H1 (cell line): ENCODE data around the gene AP5S1. TPM values are rescaled to one million over a fixed set of nuclear protein-coding genes. Genes with fewer than 3 reads are reported as not detected.
A peak's percentile ranks its signal among the peaks of the same experiment; 100 is the strongest.

ENCODE experiments used
- BCL11A ChIP-seq, 2 experiments: IDR thresholded peaks; one replicate each; pipeline ENCODE4 v1.6.1; 2011; ENCODE audit warnings: low read depth in 2 of 2, low read length in 2 of 2, mild to moderate bottlenecking in 2 of 2
- BRCA1 ChIP-seq: IDR thresholded peaks from 2 replicates; pipeline ENCODE4 v1.6.1; 2012; ENCODE audit warnings: low read depth, low read length, improper control_type of control experiment
- CBX8 ChIP-seq: fragments of 300-800, 300-1000 bp; sonication (generic); IDR thresholded peaks from 2 replicates; pipeline ENCODE4 v1.7.1; 2016; ENCODE audit warnings: low read depth, low read length, borderline replicate concordance
- CEBPB ChIP-seq: IDR thresholded peaks from 2 replicates; pipeline ENCODE4 v1.6.1; 2012; ENCODE audit warnings: low read depth, low read length
- CHD1 ChIP-seq: IDR thresholded peaks from 2 replicates; pipeline ENCODE4 v1.6.1; 2012; ENCODE audit warnings: low read depth, low read length, improper control_type of control experiment
- CTBP2 ChIP-seq: IDR thresholded peaks from 2 replicates; pipeline ENCODE4 v1.7.0; 2011; ENCODE audit warnings: borderline replicate concordance, mild to moderate bottlenecking, moderate library complexity, mixed read lengths, low read length; ENCODE audit not compliant: insufficient read depth, insufficient read length
- E2F6 ChIP-seq: IDR thresholded peaks from 2 replicates; pipeline ENCODE4 v1.6.1; 2012; ENCODE audit warnings: inconsistent platforms
- EGR1 ChIP-seq: IDR thresholded peaks from 2 replicates; pipeline ENCODE4 v1.6.1; 2011; ENCODE audit warnings: low read depth, low read length, borderline replicate concordance
- EZH2 ChIP-seq: fragments of 200-600 bp; sonication (generic); IDR thresholded peaks from 2 replicates; pipeline ENCODE4 v1.7.1; 2012; ENCODE audit warnings: low read depth, mild to moderate bottlenecking, moderate library complexity, low read length, inconsistent platforms; ENCODE audit not compliant: severe bottlenecking
- HDAC6 ChIP-seq: IDR thresholded peaks from one replicate; pipeline ENCODE4 v1.7.1; 2012; ENCODE audit warnings: low read depth, mild to moderate bottlenecking, inconsistent platforms, low read length, moderate library complexity
- JUN ChIP-seq: IDR thresholded peaks from 2 replicates; pipeline ENCODE4 v1.6.1; 2011; ENCODE audit warnings: low read depth, mild to moderate bottlenecking, improper control_type of control experiment, low read length
- KDM4A ChIP-seq: IDR thresholded peaks from one replicate; pipeline ENCODE4 v1.7.1; 2012; ENCODE audit warnings: low read depth, mild to moderate bottlenecking, moderate library complexity, low read length, inconsistent platforms; ENCODE audit not compliant: severe bottlenecking
- NANOG ChIP-seq: IDR thresholded peaks from 2 replicates; pipeline ENCODE4 v1.6.1; 2011; ENCODE audit warnings: low read length, low read depth, mild to moderate bottlenecking, inconsistent platforms; ENCODE audit not compliant: insufficient read depth, poor library complexity, severe bottlenecking
- NRF1 ChIP-seq: IDR thresholded peaks from 2 replicates; pipeline ENCODE4 v1.6.1; 2011; ENCODE audit warnings: mild to moderate bottlenecking, low read depth, low read length, improper control_type of control experiment
- RAD21 ChIP-seq, 2 experiments: IDR thresholded peaks in 1 of 2; conservative IDR thresholded peaks in 1 of 2; 2 replicates each; pipeline ENCODE4 v1.6.1; 2011; ENCODE audit warnings: low read depth in 2 of 2, low read length in 2 of 2, improper control_type of control experiment in 1 of 2, inconsistent platforms in 1 of 2, mild to moderate bottlenecking in 1 of 2, moderate library complexity in 1 of 2
- RBBP5 ChIP-seq: IDR thresholded peaks from 2 replicates; pipeline ENCODE4 v1.7.1; 2012; ENCODE audit warnings: low read depth, mild to moderate bottlenecking, inconsistent platforms, low read length, moderate library complexity, borderline replicate concordance
- RFX5 ChIP-seq: IDR thresholded peaks from 2 replicates; pipeline ENCODE4 v1.6.1; 2011; ENCODE audit warnings: low read depth, low read length, improper control_type of control experiment, borderline replicate concordance
- SIN3A ChIP-seq, 2 experiments: IDR thresholded peaks in 1 of 2; conservative IDR thresholded peaks in 1 of 2; 2 replicates each; pipeline ENCODE4 v1.6.1; 2011 to 2012; ENCODE audit warnings: low read length in 2 of 2, improper control_type of control experiment in 1 of 2, low read depth in 1 of 2, mild to moderate bottlenecking in 1 of 2
- SP2 ChIP-seq: IDR thresholded peaks from 2 replicates; pipeline ENCODE4 v1.6.1; 2012; ENCODE audit warnings: mild to moderate bottlenecking, low read length, inconsistent platforms
- SUZ12 ChIP-seq: fragments of 200-600 bp; sonication (generic); IDR thresholded peaks from 2 replicates; pipeline ENCODE4 v1.6.1; 2012; ENCODE audit warnings: mild to moderate bottlenecking, inconsistent platforms, low read length, moderate library complexity, mixed read lengths
- TBP ChIP-seq: IDR thresholded peaks from 2 replicates; pipeline ENCODE4 v1.6.1; 2011; ENCODE audit warnings: low read depth, low read length, improper control_type of control experiment
- TEAD4 ChIP-seq: IDR thresholded peaks from 2 replicates; pipeline ENCODE4 v1.6.1; 2012; ENCODE audit warnings: low read depth, low read length, inconsistent platforms, mixed read lengths
- polyA plus RNA-seq, 7 experiments: library from polyadenylated mRNA; depleted of rRNA in 3 of 7; stranded (reverse) in 5 of 7; unstranded in 2 of 7; fragments of >200 nt in 5 of 7; fragments of 200-250 nt in 2 of 7; gene quantifications; 1 replicate in 5 of 7; 2 replicates in 1 of 7; 4 replicates in 1 of 7; pipeline versions ENCODE4 v1.2.1 to v1.2.3, GENCODE V29; 2011 to 2013; ENCODE audit warnings: missing spikeins in 2 of 7, mixed read lengths in 2 of 7
- total RNA-seq: library from RNA; stranded (reverse); fragmentation: NEBNext Ultra II Directional; extraction: Animal tissue kit (Norgen Biotek cat#: 25700); gene quantifications from 2 replicates; pipeline ENCODE4 v1.2.1, GENCODE V29; 2021

AP5S1 gene
- total and polyA plus RNA-seq, 2 of the 8 experiments (the other 6 are each of a cell fraction or from before 2014, with no cell fraction given) = 3.3 to 3.7 TPM

GRCh38 chr20:3795511-3796468, 24.6 kb upstream of the AP5S1 start, which contains the start of gene CDC25B (continued):
- TF ChIP-seq JUN (no peak), CHD1 (no peak), CBX8 (no peak), BRCA1 (no peak), RFX5 (no peak), EZH2 (no peak), CTBP2 (no peak), SIN3A (conservative IDR thresholded peaks at IDR 0.05 in 1 of 2, IDR thresholded peaks at IDR 0.05 in 1 of 2; ENCODE audit: low read depth in 1 of 2, low read length in 2 of 2) (peak in 1 of 2 experiments; percentile 74; a peak in 2 of 4 replicates), TEAD4 (no peak), EGR1 (peak; percentile 45; the same call in 1 of the 2 replicates), RBBP5 (0 out of 2 replicates have a peak, but pooled peaks have one; percentile 55), E2F6 (peak; percentile 73), BCL11A (IDR thresholded peaks at IDR 0.05; ENCODE audit: low read depth in 2 of 2, low read length in 2 of 2) (no peak), RAD21 (IDR thresholded peaks at IDR 0.05 in 1 of 2, conservative IDR thresholded peaks at IDR 0.05 in 1 of 2; ENCODE audit: low read depth in 2 of 2, low read length in 2 of 2) (peak; percentile 17 to 32; a peak in 2 of 4 replicates), HDAC6 (no peak), KDM4A (peak; percentile 86), NANOG (no peak), NRF1 (no peak), SUZ12 (no peak), SP2 (no peak), CEBPB (no peak), TBP (peak; percentile 68; the same call in 1 of the 2 replicates)
